Uterus (tissue), 4 donors: ENCODE results near the gene CLSTN3. TPM values are rescaled to one million over a fixed set of nuclear protein-coding genes. Genes with fewer than 3 reads are reported as not detected.

Experiments
- DNase-seq, 2 donors: peaks; one replicate each; pipeline ENCODE4 v3.0.0-alpha.2; 2019 to 2020
- H3K27ac ChIP-seq, 2 donors: fragments of 200-600 bp; sonication (generic); 1 replicate in 1 of 2; 2 replicates in 1 of 2; pipeline ENCODE4 v1.5.1; 2016 to 2018
- H3K27me3 ChIP-seq, 2 donors: fragments of 200-600 bp; sonication (generic); one replicate each; pipeline ENCODE4 v1.5.1; 2018 to 2019; ENCODE audit warnings: control low read depth in 1 of 2
- H3K36me3 ChIP-seq, 2 donors: fragments of 200-600 bp; sonication (generic); one replicate each; pipeline ENCODE4 v1.5.1; 2019; ENCODE audit warnings: control low read depth in 1 of 2
- H3K4me1 ChIP-seq, 2 donors: fragments of 200-600 bp; sonication (generic); one replicate each; pipeline ENCODE4 v1.5.1; 2018 to 2019; ENCODE audit warnings: control low read depth in 1 of 2
- H3K4me3 ChIP-seq, 2 donors: fragments of 200-600 bp; sonication (generic); 1 replicate in 1 of 2; 2 replicates in 1 of 2; pipeline ENCODE4 v1.5.1; 2018 to 2019; ENCODE audit warnings: mild to moderate bottlenecking in 1 of 2
- H3K9me3 ChIP-seq, 2 donors: fragments of 200-600 bp; sonication (generic); one replicate each; pipeline ENCODE4 v1.5.1; 2019; ENCODE audit warnings: control low read depth in 1 of 2
- POLR2A ChIP-seq, 2 donors: fragments of 450-650 bp; IDR thresholded peaks; one replicate each; pipeline ENCODE4 v1.6.1; 2016; ENCODE audit warnings: antibody characterized with exemption in 2 of 2, mild to moderate bottlenecking in 1 of 2, moderate library complexity in 1 of 2
- intact Hi-C: fragments of 100-400 bp; cut with DNase I; formaldehyde crosslinking; loops from one replicate; pipeline ENCODE4 v1.15.1; 2023; ENCODE audit warnings: low total_unique reads
- total RNA-seq, 4 donors: library from RNA; depleted of rRNA in 3 of 4; stranded (reverse); fragments of >200 nt in 3 of 4; gene quantifications; one replicate each; pipeline versions ENCODE4 v1.1.0 to v1.2.4, GENCODE V29; 2014 to 2023
- TF ChIP-seq, protein P1 (sequence below), 4 experiments: fragments of 200-600 bp in 2 of 4; fragments of 450-650 bp in 2 of 4; sonication (generic) in 2 of 4; IDR thresholded peaks; one replicate each; pipeline ENCODE4 v1.5.1; 2016 to 2019; ENCODE audit warnings: antibody characterized with exemption in 4 of 4, mild to moderate bottlenecking in 2 of 4, moderate library complexity in 1 of 4
- donor health status: DM: yes; HTN: yes; CAD: no.

The CLSTN3 gene
- total RNA-seq, 4 donors from 2014 or later = 48.1 to 113 (median 94.7) TPM

DNA sequence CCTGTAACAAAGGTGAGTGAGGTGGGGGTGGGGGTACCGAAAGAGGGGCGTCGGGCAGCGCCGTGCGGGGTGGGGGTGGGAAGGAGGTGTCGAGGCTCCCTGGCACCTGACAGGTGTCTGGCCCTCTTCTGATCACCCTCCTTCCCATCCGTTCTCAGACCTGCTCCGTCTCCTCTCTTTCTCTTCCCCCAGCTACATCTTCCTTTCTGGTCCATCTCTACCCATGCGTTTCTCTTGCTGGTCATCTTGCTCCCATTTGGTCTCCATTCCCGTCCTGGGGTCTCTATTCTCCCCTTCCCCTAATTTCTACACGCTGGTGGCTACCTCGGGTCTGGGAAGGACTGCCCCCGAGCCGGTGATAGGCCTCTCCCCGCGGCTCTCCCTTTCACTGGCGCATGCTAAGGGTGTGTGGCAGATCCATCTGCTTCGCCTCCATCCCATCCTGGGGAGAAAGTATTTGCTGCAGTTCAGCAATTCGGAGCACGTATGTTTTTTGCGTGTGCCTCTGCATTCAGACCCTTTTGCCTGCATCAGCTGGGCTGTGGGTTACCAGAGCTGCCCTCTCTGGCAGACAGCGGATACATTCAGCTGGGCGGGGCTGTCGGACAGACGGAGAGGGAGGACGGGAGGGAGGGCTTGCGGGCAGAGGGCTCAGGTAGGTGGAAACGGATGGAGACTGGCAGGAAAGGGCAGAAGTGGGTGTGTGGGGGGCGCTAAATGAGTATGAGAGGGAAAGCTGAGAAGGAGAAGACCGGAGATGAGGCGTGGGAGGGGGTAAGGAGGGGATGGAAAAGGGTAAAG is 730 bp downstream of the CLSTN3 start:
- H3K36me3 ChIP-seq = no peaks in the 10 kb centered on the region
- H3K4me1 ChIP-seq = peaks cover 0 to 7% of the 10 kb centered on the region in 2 donors
- peak overlapping the region; percentile 46 to 67 for H3K4me3 ChIP-seq
- no peaks in the 10 kb centered on the region for H3K27me3 ChIP-seq
- DNase-seq = peak; percentile 59 to 63
- TF ChIP-seq, protein P1, sequence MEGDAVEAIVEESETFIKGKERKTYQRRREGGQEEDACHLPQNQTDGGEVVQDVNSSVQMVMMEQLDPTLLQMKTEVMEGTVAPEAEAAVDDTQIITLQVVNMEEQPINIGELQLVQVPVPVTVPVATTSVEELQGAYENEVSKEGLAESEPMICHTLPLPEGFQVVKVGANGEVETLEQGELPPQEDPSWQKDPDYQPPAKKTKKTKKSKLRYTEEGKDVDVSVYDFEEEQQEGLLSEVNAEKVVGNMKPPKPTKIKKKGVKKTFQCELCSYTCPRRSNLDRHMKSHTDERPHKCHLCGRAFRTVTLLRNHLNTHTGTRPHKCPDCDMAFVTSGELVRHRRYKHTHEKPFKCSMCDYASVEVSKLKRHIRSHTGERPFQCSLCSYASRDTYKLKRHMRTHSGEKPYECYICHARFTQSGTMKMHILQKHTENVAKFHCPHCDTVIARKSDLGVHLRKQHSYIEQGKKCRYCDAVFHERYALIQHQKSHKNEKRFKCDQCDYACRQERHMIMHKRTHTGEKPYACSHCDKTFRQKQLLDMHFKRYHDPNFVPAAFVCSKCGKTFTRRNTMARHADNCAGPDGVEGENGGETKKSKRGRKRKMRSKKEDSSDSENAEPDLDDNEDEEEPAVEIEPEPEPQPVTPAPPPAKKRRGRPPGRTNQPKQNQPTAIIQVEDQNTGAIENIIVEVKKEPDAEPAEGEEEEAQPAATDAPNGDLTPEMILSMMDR (IDR thresholded peaks at IDR 0.05) = no peak
- TF ChIP-seq POLR2A (IDR thresholded peaks at IDR 0.05) = no peak
- peak overlapping the region; percentile 85 for H3K27ac ChIP-seq
- intact Hi-C loops = no loop called here
- H3K9me3 ChIP-seq = no peaks in the 10 kb centered on the region

DNA sequence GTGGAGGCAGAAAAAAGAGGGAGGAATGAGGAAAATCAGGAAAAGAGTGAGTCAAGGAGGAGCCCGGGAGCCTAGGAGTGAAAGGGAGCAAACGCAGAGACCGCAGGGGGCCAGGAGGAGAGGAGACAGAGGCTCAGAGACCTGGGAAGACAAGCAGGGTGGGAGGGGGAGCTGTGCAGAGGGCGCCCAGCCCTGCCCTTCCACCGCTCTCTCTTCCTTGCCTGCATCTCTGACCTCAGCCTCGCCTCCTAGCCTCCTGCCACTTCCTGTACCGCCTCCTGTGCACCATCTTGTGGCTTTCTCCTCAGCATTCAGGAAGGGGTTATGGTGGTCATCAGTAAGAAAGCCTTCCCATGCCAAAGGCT is 1.3 kb downstream of the CLSTN3 start:
- intact Hi-C loops = no loop called here
- Histone ChIP-seq H3K27ac (peak overlapping the region; percentile 85), H3K4me1 (peaks cover 0 to 7% of the 10 kb centered on the region in 2 donors), H3K4me3 (peak overlapping the region in 1 of 2 donors; percentile 46), H3K9me3 (no peaks in the 10 kb centered on the region), H3K36me3 (no peaks in the 10 kb centered on the region), H3K27me3 (no peaks in the 10 kb centered on the region)
- TF ChIP-seq POLR2A (IDR thresholded peaks at IDR 0.05) = no peak
- TF ChIP-seq, protein P1 (IDR thresholded peaks at IDR 0.05) = no peak
- no peak for DNase-seq

- TF ChIP-seq, protein P1 (IDR thresholded peaks at IDR 0.05) = no peak
- no peak for TF ChIP-seq POLR2A (IDR thresholded peaks at IDR 0.05)
- Histone ChIP-seq H3K27me3 (no peaks in the 10 kb centered on the region), H3K36me3 (no peaks in the 10 kb centered on the region), H3K9me3 (no peaks in the 10 kb centered on the region), H3K27ac (no peak overlapping the region), H3K4me1 (peaks cover 0 to under 1% of the 10 kb centered on the region in 2 donors), H3K4me3 (no peak overlapping the region)
- no peak for DNase-seq
- intact Hi-C loops = no loop called here
Measured at GRCh38 chr12:7134396-7135166, 4.4 kb downstream of the CLSTN3 start.

DNA sequence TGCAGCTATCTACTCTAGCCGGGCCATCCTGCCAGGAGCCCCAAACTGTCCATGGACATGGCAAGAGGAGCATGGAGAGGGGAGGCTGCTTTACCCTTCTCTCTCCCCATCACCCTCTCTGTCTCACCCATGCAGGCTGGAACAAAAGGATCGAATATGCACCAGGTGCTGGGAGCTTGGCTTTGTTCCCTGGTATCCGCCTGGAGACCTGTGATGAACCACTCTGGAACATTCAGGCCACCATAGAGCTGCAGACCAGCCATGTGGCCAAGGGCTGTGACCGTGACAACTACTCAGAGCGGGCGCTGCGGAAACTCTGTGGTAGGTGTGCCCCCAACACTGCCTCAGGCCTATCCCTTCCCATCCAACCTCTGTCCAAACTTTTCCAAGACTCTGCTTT is 5.9 kb downstream of the CLSTN3 start:
- no peaks in the 10 kb centered on the region for H3K36me3 ChIP-seq
- H3K27me3 ChIP-seq = no peaks in the 10 kb centered on the region
- intact Hi-C loops = no loop called here
- no peaks in the 10 kb centered on the region for H3K9me3 ChIP-seq
- DNase-seq = no peak
- no peak overlapping the region for H3K4me3 ChIP-seq
- TF ChIP-seq, protein P1 (IDR thresholded peaks at IDR 0.05) = no peak
- no peak for TF ChIP-seq POLR2A (IDR thresholded peaks at IDR 0.05)
- H3K4me1 ChIP-seq = no peaks in the 10 kb centered on the region
- no peak overlapping the region for H3K27ac ChIP-seq

DNA sequence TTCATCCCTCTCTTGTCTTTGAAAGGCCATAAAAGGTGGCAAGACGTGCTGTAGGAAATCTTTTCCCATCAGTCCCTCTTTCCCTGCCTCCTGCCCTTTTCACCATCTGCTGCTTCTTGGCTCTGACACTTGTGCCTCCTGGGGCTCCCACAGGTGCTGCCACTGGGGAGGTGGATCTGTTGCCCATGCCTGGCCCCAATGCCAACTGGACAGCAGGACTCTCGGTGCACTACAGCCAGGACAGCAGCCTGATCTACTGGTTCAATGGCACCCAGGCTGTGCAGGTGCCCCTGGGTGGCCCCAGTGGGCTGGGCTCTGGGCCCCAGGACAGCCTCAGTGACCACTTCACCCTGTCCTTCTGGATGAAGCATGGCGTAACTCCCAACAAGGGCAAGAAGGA is 6.5 kb downstream of the CLSTN3 start:
- Histone ChIP-seq H3K4me1 (no peaks in the 10 kb centered on the region), H3K27me3 (no peaks in the 10 kb centered on the region), H3K4me3 (no peak overlapping the region), H3K9me3 (no peaks in the 10 kb centered on the region), H3K36me3 (no peaks in the 10 kb centered on the region), H3K27ac (no peak overlapping the region)
- intact Hi-C loops = no loop called here
- DNase-seq = no peak
- TF ChIP-seq POLR2A (IDR thresholded peaks at IDR 0.05) = no peak
- TF ChIP-seq, protein P1 (IDR thresholded peaks at IDR 0.05) = no peak
